NT2/D1 (cell line): ENCODE measurements around the gene C1GALT1.

Source experiments
- SUZ12 ChIP-seq: IDR thresholded peaks from 2 replicates; pipeline ENCODE4 v1.6.1; 2011; ENCODE audit not compliant: insufficient read length, insufficient read depth; ENCODE audit errors: extremely low read depth
- YY1 ChIP-seq: IDR thresholded peaks from 2 replicates; pipeline ENCODE4 v1.6.1; 2011; ENCODE audit not compliant: insufficient read length, insufficient read depth
- ZNF274 ChIP-seq: IDR thresholded peaks from 2 replicates; pipeline ENCODE4 v1.6.1; 2011; ENCODE audit warnings: mild to moderate bottlenecking, low read depth, low read length

DNA sequence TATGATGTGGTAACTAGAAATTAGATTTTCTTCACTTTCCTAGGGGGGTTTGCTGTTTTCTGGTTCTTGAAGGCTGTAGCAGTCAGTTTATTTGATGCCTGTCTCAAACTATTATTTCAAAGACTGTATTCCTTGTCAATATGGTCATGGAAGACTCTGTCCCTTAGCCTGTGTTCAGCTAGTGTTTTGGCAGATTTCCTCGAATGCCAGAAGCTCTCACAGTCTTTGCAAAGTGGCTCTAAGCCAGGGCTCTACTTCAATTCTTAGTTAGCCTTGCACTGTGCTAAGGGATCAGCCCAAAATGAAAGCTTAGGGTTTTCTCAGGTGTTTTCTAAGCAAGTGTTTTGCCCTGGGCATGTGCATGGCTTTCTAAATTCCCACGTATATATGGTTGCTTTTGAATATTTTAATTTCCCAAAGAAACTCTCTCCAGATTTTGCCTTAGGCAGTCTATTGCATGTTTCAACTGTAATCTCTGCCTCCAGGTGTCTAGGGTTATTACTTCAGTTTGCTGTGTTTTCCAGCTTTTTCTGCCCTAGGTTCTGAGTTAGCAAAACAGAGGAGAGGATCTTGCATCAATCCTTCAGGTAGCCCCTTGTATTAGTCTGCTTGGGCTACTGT is 7.2 kb upstream of the C1GALT1 start:
- TF ChIP-seq ZNF274 (no peak), YY1 (no peak), SUZ12 (no peak)
